Measurements from ENCODE around the gene GNAQ. TPM values are rescaled to one million over a fixed set of nuclear protein-coding genes. Genes with fewer than 3 reads are reported as not detected.
A peak's percentile ranks its signal among the peaks of the same experiment; 100 is the strongest.

Gene GNAQ
- total RNA-seq, 2 experiments from 2014 or later = 17.8 to 18.1 TPM

DNA sequence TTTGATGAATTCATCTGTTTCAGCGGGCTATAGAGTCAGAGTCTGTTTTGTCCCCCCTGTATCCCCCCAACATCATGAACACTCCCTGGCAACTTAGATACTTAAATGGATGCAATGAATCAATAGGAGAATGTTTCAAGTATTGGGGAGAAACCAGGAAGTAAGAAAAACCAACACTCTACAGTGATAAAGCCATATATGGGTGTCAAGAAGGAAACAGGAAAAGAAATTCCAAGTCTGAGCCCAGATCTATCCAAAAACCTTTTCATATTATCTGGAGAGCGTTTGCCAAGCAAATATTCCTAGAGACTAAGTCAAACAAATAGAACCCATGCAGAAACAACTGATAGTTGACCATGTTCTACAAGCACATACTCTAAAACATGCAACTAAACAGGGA, 2.3 kb upstream of the GNAQ start:
- Mint-ChIP-seq H3K27me3 (peaks cover 7% of the 10 kb centered on the region), H3K27ac (no peak overlapping the region), H3K4me1 (ENCODE audit: low read depth) (peaks cover 31% of the 10 kb centered on the region), H3K9me3 (no peaks in the 10 kb centered on the region), H3K4me3 (no peak overlapping the region), H3K36me3 (ENCODE audit: low read depth) (peaks cover 7% of the 10 kb centered on the region)
- intact Hi-C loops (cut with micrococcal nuclease) = loop anchor here (2.0 to 5.0 kb wide), 2 partner anchors 57 to 857 kb away; partner anchors contain the start of gene VPS13A
- ATAC-seq (no peak), DNase-seq (no peak)
- CTCF ChIA-PET = interaction anchor here (1.2 to 3.3 kb wide), 4 partner anchors 12 to 114 kb away, joined by 3 to 41 read pairs (median 18); no protein-coding TSS in a partner anchor
- POLR2A ChIA-PET = interaction anchor here (1.4 kb wide), 1 partner anchor 56 kb away, joined by 4 read pairs; no protein-coding TSS in a partner anchor
- TF ChIP-seq, protein P1, sequence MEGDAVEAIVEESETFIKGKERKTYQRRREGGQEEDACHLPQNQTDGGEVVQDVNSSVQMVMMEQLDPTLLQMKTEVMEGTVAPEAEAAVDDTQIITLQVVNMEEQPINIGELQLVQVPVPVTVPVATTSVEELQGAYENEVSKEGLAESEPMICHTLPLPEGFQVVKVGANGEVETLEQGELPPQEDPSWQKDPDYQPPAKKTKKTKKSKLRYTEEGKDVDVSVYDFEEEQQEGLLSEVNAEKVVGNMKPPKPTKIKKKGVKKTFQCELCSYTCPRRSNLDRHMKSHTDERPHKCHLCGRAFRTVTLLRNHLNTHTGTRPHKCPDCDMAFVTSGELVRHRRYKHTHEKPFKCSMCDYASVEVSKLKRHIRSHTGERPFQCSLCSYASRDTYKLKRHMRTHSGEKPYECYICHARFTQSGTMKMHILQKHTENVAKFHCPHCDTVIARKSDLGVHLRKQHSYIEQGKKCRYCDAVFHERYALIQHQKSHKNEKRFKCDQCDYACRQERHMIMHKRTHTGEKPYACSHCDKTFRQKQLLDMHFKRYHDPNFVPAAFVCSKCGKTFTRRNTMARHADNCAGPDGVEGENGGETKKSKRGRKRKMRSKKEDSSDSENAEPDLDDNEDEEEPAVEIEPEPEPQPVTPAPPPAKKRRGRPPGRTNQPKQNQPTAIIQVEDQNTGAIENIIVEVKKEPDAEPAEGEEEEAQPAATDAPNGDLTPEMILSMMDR (IDR thresholded peaks at IDR 0.05) = no peak

DNA sequence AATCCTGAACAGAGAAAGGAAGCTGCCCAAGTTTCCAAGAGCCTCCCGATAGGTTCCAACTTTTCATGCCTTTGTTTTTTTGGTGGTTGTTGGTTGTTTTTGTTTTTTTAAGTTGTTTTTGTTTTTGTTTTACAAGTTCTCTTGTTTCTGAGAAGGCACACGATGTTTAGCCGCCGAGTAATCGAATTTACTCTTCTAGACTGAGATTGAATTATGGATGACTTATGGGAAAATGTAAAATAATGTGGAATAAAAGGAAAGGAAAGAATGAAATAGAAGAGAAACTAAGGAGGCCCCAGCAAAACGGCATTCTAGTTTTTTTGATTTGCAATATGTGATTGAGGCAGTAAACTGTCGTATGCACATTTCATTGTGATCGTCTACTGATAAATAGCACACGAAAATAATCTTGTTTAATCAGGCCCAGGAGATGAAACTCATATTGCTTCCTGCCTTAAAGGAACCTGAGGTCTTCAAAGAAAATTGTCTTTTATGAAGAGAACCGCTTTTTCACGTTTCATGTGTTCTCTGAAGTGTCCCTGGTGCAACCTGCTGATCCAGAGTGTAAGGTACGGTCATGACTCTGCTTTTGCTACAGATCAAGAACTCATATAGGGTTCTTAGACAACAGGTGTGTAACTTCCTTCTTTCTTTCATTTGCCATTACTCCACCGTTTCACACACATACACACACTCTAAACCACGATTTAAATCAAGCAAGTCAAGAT, 1.3 kb upstream of the GNAQ start:
- Mint-ChIP-seq H3K36me3 (ENCODE audit: low read depth) (peaks cover 7% of the 10 kb centered on the region), H3K4me3 (peak overlapping the region; percentile 81), H3K27ac (peak overlapping the region; percentile 82), H3K9me3 (no peaks in the 10 kb centered on the region), H3K4me1 (ENCODE audit: low read depth) (peaks cover 36% of the 10 kb centered on the region), H3K27me3 (peaks cover 7% of the 10 kb centered on the region)
- DNase-seq (no peak), ATAC-seq (no peak)
- intact Hi-C loops (cut with micrococcal nuclease) = loop anchor here (5.0 kb wide), 1 partner anchor 856 kb away; the partner anchor contains the start of gene VPS13A
- TF ChIP-seq, protein P1 (IDR thresholded peaks at IDR 0.05) = no peak
- ChIA-PET POLR2A (interaction anchor here (0.6 to 1.4 kb wide), 5 partner anchors 33 to 264 kb away, joined by 3 to 5 read pairs (median 4); partner anchors contain the start of gene PSAT1), CTCF (interaction anchor here (0.8 to 3.3 kb wide), 5 partner anchors 13 to 191 kb away, joined by 3 to 41 read pairs (median 6); no protein-coding TSS in a partner anchor)

DNA sequence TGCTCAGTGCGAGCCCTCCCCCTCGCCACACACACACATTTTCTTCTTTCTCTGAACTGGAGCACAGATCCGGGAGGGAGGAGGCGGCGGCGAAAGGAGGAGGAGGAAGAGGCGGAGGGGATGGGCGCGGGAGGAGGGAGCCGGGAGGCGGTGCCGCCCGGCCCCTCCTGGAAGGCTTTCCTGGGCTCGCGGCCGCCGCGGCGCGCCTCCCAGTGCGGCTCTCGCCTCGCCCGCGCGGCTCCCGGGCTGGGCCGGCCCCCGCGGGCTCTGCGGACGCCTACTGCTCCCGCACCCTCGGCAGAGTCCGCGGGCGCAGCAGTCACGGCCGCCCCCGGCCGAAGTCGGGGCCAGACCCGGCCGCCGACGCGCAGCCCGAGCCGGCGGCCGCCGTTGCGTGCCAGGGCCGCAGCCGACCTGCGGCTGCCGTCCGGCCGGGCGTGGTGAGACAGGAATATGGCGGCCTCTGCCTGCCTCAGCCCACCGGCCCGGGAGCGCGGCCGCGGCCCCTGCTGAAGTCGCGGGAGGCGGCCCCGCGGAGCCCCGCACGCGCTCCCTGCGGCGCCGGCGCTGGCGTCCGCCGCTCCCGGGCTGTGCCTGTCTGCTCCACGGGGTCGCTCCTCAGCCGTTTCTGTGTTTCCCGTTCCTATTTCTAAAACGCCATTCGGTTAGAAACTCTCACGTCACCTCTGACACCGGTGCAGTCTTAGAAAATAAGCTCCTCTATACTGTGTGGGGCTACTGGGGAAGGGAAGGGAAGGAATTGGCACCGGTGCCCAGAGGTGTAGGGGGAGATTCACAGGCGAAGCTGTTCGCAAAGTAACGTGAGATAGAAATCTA, 500 bp upstream of the GNAQ start:
- H3K27me3 Mint-ChIP-seq = peaks cover 7% of the 10 kb centered on the region
- peak overlapping the region; percentile 88 for H3K27ac Mint-ChIP-seq
- intact Hi-C loops (cut with micrococcal nuclease) = loop anchor here (5.0 kb wide), 1 partner anchor 855 kb away; the partner anchor contains the start of gene VPS13A
- H3K9me3 Mint-ChIP-seq = no peaks in the 10 kb centered on the region
- ATAC-seq = peak; percentile 43
- H3K36me3 Mint-ChIP-seq (ENCODE audit: low read depth) = peaks cover 7% of the 10 kb centered on the region
- POLR2A ChIA-PET = interaction anchor here (0.6 to 1.4 kb wide), 7 partner anchors 32 to 265 kb away, joined by 3 to 9 read pairs (median 4); partner anchors contain the start of gene PSAT1
- peaks cover 36% of the 10 kb centered on the region for H3K4me1 Mint-ChIP-seq (ENCODE audit: low read depth)
- CTCF ChIA-PET = interaction anchor here (0.8 to 1.2 kb wide), 3 partner anchors 15 to 191 kb away, joined by 3 to 6 read pairs (median 4); no protein-coding TSS in a partner anchor
- TF ChIP-seq, protein P1 (IDR thresholded peaks at IDR 0.05) = no peak
- DNase-seq = peak; percentile 68
- peak overlapping the region; percentile 81 for H3K4me3 Mint-ChIP-seq

DNA sequence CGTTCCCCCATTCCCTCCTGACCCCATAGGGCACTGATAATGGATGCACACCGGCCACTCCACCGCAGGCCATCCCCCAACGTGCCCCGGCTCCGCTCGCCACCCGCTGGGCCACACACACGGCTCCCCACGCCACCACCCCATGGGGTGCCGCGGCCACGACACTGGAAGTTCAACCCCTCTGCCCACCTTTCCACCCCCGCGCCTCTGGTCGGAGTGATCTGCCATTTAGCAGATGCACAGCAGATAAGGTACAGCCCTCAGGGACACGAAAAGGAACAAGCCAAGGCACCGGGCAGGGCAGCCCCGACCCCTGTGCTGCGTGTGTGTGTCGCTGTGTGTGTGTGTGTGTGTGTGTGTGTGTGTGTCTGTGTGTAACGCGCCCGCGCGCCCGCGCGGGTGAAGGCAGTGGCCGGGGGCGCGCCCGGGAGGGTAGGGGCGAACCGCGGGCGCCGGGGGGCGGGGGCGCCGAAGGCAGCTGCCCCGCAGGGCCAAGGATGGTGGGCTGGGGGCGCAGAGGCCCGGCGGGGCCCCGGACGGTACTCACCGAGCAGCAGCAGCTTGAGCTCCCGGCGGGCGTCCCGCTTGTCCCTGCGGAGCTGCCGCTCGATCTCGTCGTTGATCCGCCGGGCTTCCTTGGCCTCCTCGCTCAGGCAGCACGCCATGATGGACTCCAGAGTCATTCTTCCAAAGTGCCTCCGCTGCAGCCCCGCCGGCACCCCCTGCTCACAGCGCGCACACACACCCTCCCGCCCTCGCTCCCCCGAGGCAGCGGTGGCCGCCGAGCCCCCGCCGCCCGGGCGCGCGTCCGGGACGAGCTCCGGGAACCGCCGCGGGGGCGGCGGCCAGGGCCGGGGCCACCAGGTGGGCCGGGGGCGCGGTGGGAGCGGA, 813 bp downstream of the GNAQ start:
- H3K36me3 Mint-ChIP-seq (ENCODE audit: low read depth) = peaks cover 7% of the 10 kb centered on the region
- ATAC-seq = peak; percentile 25
- peaks cover 7% of the 10 kb centered on the region for H3K27me3 Mint-ChIP-seq
- intact Hi-C loops (cut with micrococcal nuclease) = loop anchor here (5.0 kb wide), 1 partner anchor 853 kb away; the partner anchor contains the start of gene VPS13A
- H3K4me3 Mint-ChIP-seq = peak overlapping the region; percentile 94
- ChIA-PET CTCF (interaction anchor here (0.7 to 1.2 kb wide), 3 partner anchors 54 to 574 kb away, joined by 3 to 4 read pairs (median 4); no protein-coding TSS in a partner anchor), POLR2A (interaction anchor here (0.6 to 1.2 kb wide), 4 partner anchors 38 to 137 kb away, joined by 3 to 9 read pairs (median 3); no protein-coding TSS in a partner anchor)
- peak; percentile 72 for DNase-seq
- peaks cover 36% of the 10 kb centered on the region for H3K4me1 Mint-ChIP-seq (ENCODE audit: low read depth)
- TF ChIP-seq, protein P1 (IDR thresholded peaks at IDR 0.05) = no peak
- H3K27ac Mint-ChIP-seq = peak overlapping the region; percentile 88
- no peaks in the 10 kb centered on the region for H3K9me3 Mint-ChIP-seq

Data from activated CD8-positive, alpha-beta T cell treated with anti-CD3 and anti-CD28 coated beads for 36 hours (primary cell).